Keratinocyte (primary cell): ENCODE measurements around the gene VMP1. TPM values are rescaled to one million over a fixed set of nuclear protein-coding genes. Genes with fewer than 3 reads are reported as not detected.
"Not testable (repeated sequence)": the region's sequence is repeated elsewhere in the genome, so short reads cannot be mapped to it uniquely, and the experiment has no call there.

Experiments
- DNase-seq: peaks from one replicate; pipeline ENCODE4 v3.0.0-alpha.2; 2011; ENCODE audit warnings: low read depth, missing footprints, low spot score
- FAIRE-seq: peaks from 2 replicates; lab custom pipeline; 2011; peaks lifted over from hg19 to GRCh38; lab: Jason Lieb, UNC
- H2AFZ ChIP-seq: 2 replicates; pipeline ENCODE4 v1.6.0; 2012; ENCODE audit warnings: low read length, control low read depth, inconsistent platforms; ENCODE audit not compliant: control insufficient read depth
- H3K27ac ChIP-seq: 2 replicates; pipeline ENCODE4 v1.5.1; 2011; ENCODE audit warnings: low read length; ENCODE audit not compliant: control insufficient read depth, insufficient read depth
- H3K27me3 ChIP-seq: 3 replicates; pipeline ENCODE4 v1.6.0; 2011; ENCODE audit warnings: low read length; ENCODE audit not compliant: control insufficient read depth, insufficient read depth; ENCODE audit errors: extremely low read depth
- H3K36me3 ChIP-seq, 2 experiments: 2 replicates in 1 of 2; 3 replicates in 1 of 2; pipeline ENCODE4 v1.5.1; 2011; ENCODE audit warnings: low read length in 2 of 2, mild to moderate bottlenecking in 1 of 2; ENCODE audit not compliant: control insufficient read depth in 2 of 2, insufficient read depth in 2 of 2; ENCODE audit errors: extremely low read depth in 1 of 2
- H3K4me1 ChIP-seq: 3 replicates; pipeline ENCODE4 v1.5.1; 2011; ENCODE audit warnings: low read length; ENCODE audit not compliant: control insufficient read depth, insufficient read depth; ENCODE audit errors: extremely low read depth
- H3K4me2 ChIP-seq: 3 replicates; pipeline ENCODE4 v1.6.0; 2011; ENCODE audit warnings: low read depth, low read length; ENCODE audit not compliant: control insufficient read depth, insufficient read depth; ENCODE audit errors: extremely low read depth
- H3K4me3 ChIP-seq, 3 experiments: fragments of 200-600 bp in 1 of 3; sonication (generic) in 1 of 3; 2 replicates in 2 of 3; 3 replicates in 1 of 3; pipeline ENCODE4 v1.5.1; 2011 to 2016; ENCODE audit warnings: low read length in 3 of 3, mild to moderate bottlenecking in 3 of 3, control low read depth in 2 of 3, inconsistent platforms in 1 of 3, low read depth in 1 of 3, mixed read lengths in 1 of 3, mixed run types in 1 of 3, moderate library complexity in 1 of 3; ENCODE audit not compliant: control insufficient read depth in 2 of 3, insufficient read depth in 2 of 3; ENCODE audit errors: extremely low read depth in 1 of 3
- H3K79me2 ChIP-seq: 2 replicates; pipeline ENCODE4 v1.6.0; 2012; ENCODE audit warnings: low read length; ENCODE audit not compliant: control insufficient read depth, insufficient read depth
- H3K9ac ChIP-seq: 3 replicates; pipeline ENCODE4 v1.6.0; 2011; ENCODE audit warnings: low read length; ENCODE audit not compliant: control insufficient read depth, insufficient read depth; ENCODE audit errors: extremely low read depth
- H3K9me1 ChIP-seq: 3 replicates; pipeline ENCODE4 v1.6.0; 2011; ENCODE audit warnings: low read length; ENCODE audit not compliant: control insufficient read depth, insufficient read depth; ENCODE audit errors: extremely low read depth
- H3K9me3 ChIP-seq: 2 replicates; pipeline ENCODE4 v1.5.1; 2012; ENCODE audit warnings: low read depth, low read length; ENCODE audit not compliant: control insufficient read depth
- H4K20me1 ChIP-seq: 3 replicates; pipeline ENCODE4 v1.6.0; 2011; ENCODE audit warnings: low read length; ENCODE audit not compliant: control insufficient read depth, insufficient read depth; ENCODE audit errors: extremely low read depth
- CTCF ChIP-seq, 3 experiments: IDR thresholded peaks in 1 of 3; conservative IDR thresholded peaks in 1 of 3; optimal IDR thresholded peaks in 1 of 3; 2 replicates in 2 of 3; 3 replicates in 1 of 3; pipeline versions ENCODE3 to v1.5.1; 2011; ENCODE audit warnings: low read length in 3 of 3, mild to moderate bottlenecking in 3 of 3, moderate library complexity in 2 of 3, control low read depth in 1 of 3, inconsistent platforms in 1 of 3; ENCODE audit not compliant: insufficient read depth in 2 of 3; ENCODE audit errors: extremely low read depth in 1 of 3
- EZH2 ChIP-seq: IDR thresholded peaks from one replicate; pipeline ENCODE4 v1.6.1; 2012; ENCODE audit warnings: inconsistent platforms, mild to moderate bottlenecking, low read length, moderate library complexity
- dilution Hi-C: fragments of 300-500 bp; cut with MboI; formaldehyde crosslinking; loops from one replicate; pipeline ENCODE4 v1.7.0; 2020; ENCODE audit warnings: low sequenced_read_pairs; ENCODE audit not compliant: extremely low pct_ligation_motif_present
- polyA plus RNA-seq, 5 experiments: library from polyadenylated mRNA; depleted of rRNA in 3 of 5; stranded (reverse) in 3 of 5; stranded (forward) in 1 of 5; unstranded in 1 of 5; fragments of >200 nt; gene quantifications; 1 replicate in 1 of 5; 2 replicates in 3 of 5; 3 replicates in 1 of 5; pipeline versions ENCODE4 v1.2.1 to v1.2.3, GENCODE V29; 2011 to 2012; ENCODE audit warnings: missing spikeins in 2 of 5, low read depth in 1 of 5, low replicate concordance in 1 of 5

VMP1 gene
- polyA plus RNA-seq, 1 donor (not counting 4 experiments of a cell fraction or from before 2014, with no cell fraction given), result 303 TPM

GRCh38 chr17:59851439-59852375 is 144.3 kb downstream of the VMP1 start:
- FAIRE-seq, result no peak
- H3K9me1 ChIP-seq, result no peaks in the 10 kb centered on the region
- H4K20me1 ChIP-seq, result no peaks in the 10 kb centered on the region
- TF ChIP-seq CTCF (optimal IDR thresholded peaks at IDR 0.05 in 1 of 3, IDR thresholded peaks at IDR 0.05 in 1 of 3, conservative IDR thresholded peaks at IDR 0.05 in 1 of 3; ENCODE audit: extremely low read depth in 1 of 3, insufficient read depth in 2 of 3, low read length in 3 of 3) (no peak), EZH2 (no peak)
- H2AFZ ChIP-seq, result peak overlapping the region; percentile 87
- H3K9me3 ChIP-seq, result no peaks in the 10 kb centered on the region
- no peaks in the 10 kb centered on the region for H3K79me2 ChIP-seq
- dilution Hi-C loops, result no loop called here
- no peak overlapping the region for H3K4me3 ChIP-seq
- peaks cover 38% of the 10 kb centered on the region for H3K4me1 ChIP-seq
- peak overlapping the region; percentile 43 for H3K9ac ChIP-seq
- DNase-seq, result no peak
- H3K27me3 ChIP-seq, result no peaks in the 10 kb centered on the region
- peak overlapping the region; percentile 41 for H3K27ac ChIP-seq
- H3K4me2 ChIP-seq, result peak overlapping the region; percentile 33
- no peaks in the 10 kb centered on the region for H3K36me3 ChIP-seq

- peak overlapping the region; percentile 77 for H2AFZ ChIP-seq
- peaks cover 27% of the 10 kb centered on the region for H3K4me1 ChIP-seq
These were observed 145.4 kb downstream of the VMP1 start for GRCh38 chr17:59852847-59853167.

More at GRCh38 chr17:59852847-59853167, 145.4 kb downstream of the VMP1 start:
- peak overlapping the region; percentile 48 for H3K9ac ChIP-seq
- H3K36me3 ChIP-seq, H3K79me2 ChIP-seq, dilution Hi-C loops, FAIRE-seq, H3K9me3 ChIP-seq, H4K20me1 ChIP-seq, H3K9me1 ChIP-seq, H3K27me3 ChIP-seq, DNase-seq, H3K4me3 ChIP-seq: not testable (repeated sequence)
- peak overlapping the region; percentile 83 for H3K27ac ChIP-seq
- H3K4me2 ChIP-seq, result peak overlapping the region; percentile 66
